Measurements from ENCODE around the gene AMACR. TPM values are rescaled to one million over a fixed set of nuclear protein-coding genes. Genes with fewer than 3 reads are reported as not detected.
A peak's percentile ranks its signal among the peaks of the same experiment; 100 is the strongest.

The AMACR gene
- total and polyA plus RNA-seq, 2 experiments from 2014 or later, result 6.7 to 12.6 TPM

DNA sequence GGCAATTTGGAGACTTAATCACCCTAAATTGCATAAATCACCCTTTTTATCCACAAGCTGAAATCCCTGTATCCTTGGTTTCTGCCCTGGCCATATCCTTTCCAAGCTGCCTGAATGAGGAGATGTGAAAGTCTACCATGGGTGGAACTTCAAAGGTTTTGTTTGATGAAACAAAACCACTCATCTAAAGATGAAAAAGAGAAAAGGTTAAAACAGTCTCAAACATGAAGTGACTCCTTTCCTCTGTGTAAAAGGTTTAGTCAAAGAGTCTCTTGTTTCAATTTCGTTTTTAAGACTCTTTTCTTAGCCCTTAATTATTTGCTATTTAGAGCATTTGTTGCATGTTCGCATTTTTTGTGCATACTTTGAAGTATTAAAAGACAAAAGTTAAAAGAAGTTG is 34.6 kb downstream of the AMACR start (continued):
- TF ChIP-seq CTCF (conservative IDR thresholded peaks at IDR 0.05; ENCODE audit: low read depth in 2 of 2) (no peak), REST (IDR thresholded peaks at IDR 0.05; ENCODE audit: unreplicated experiment) (no peak), CREB1 (CRISPR knock-in tag; IDR thresholded peaks at IDR 0.05; ENCODE audit: low read depth) (no peak), STAT1 (IDR thresholded peaks at IDR 0.05; ENCODE audit: unreplicated experiment) (no peak), EZH2 (IDR thresholded peaks at IDR 0.05; ENCODE audit: low read depth, unreplicated experiment) (no peak)

- H3K27ac Mint-ChIP-seq, result no peak overlapping the region
- no peak overlapping the region for H3K4me3 Mint-ChIP-seq
- H3K36me3 Mint-ChIP-seq (ENCODE audit: low read depth), result no peaks in the 10 kb centered on the region
- Histone ChIP-seq H3K4me2 (no peak overlapping the region), H3K9me2 (ENCODE audit: insufficient read depth) (0 out of 2 replicates have a peak, but pooled peaks cover 4% of the 10 kb centered on the region), H3K36me3 (ENCODE audit: insufficient read depth) (no peaks in the 10 kb centered on the region), H3K4me1 (ENCODE audit: insufficient read depth) (peaks cover 7% of the 10 kb centered on the region; the same call in 1 of the 2 replicates), H2AFZ (peak overlapping the region; percentile 80), H4K20me1 (replicated peaks; ENCODE audit: insufficient read depth) (no peaks in the 10 kb centered on the region), H3K79me2 (replicated peaks; ENCODE audit: insufficient read depth) (no peaks in the 10 kb centered on the region), H3K27me3 (ENCODE audit: insufficient read depth) (no peaks in the 10 kb centered on the region), H3K27ac (ENCODE audit: low read depth) (no peak overlapping the region), H3F3A (replicated peaks; ENCODE audit: low read depth) (no peaks in the 10 kb centered on the region; the same call in 1 of the 2 replicates), H3K4me3 (no peak overlapping the region)
- ATAC-seq (peak; percentile 98), DNase-seq (ENCODE audit: low spot score) (peak; percentile 75)
- H3K27me3 Mint-ChIP-seq (ENCODE audit: insufficient read depth, low read depth, poor library complexity), result no peaks in the 10 kb centered on the region
- no peaks in the 10 kb centered on the region for H3K9me3 Mint-ChIP-seq
- peaks cover 7% of the 10 kb centered on the region for H3K4me1 Mint-ChIP-seq
- TF ChIP-seq ZNF331 (CRISPR knock-in tag; IDR thresholded peaks at IDR 0.05; ENCODE audit: low read depth) (no peak), JUNB (IDR thresholded peaks at IDR 0.05; ENCODE audit: unreplicated experiment) (no peak), CTCF (conservative IDR thresholded peaks at IDR 0.05; ENCODE audit: low read depth in 2 of 2) (peak; percentile 83 to 86)
Measured at GRCh38 chr5:33969572-33970452, 38.0 kb downstream of the AMACR start.
